Hepatocyte (in vitro differentiated cells): ENCODE measurements around the gene SPA17. TPM values are rescaled to one million over a fixed set of nuclear protein-coding genes. Genes with fewer than 3 reads are reported as not detected.

Experiments used
- DNase-seq: peaks from one replicate; pipeline ENCODE4 v3.0.0-alpha.2; 2016; ENCODE audit warnings: low spot score
- H2AFZ ChIP-seq: fragments of 200-600 bp; sonication (generic); 2 replicates; pipeline ENCODE4 v1.6.0; 2016; ENCODE audit warnings: antibody characterized with exemption, mild to moderate bottlenecking
- H3K27ac ChIP-seq: fragments of 200-600 bp; sonication (generic); 2 replicates; pipeline ENCODE4 v1.5.1; 2016; ENCODE audit warnings: mild to moderate bottlenecking
- H3K27me3 ChIP-seq: fragments of 200-600 bp; sonication (generic); 2 replicates; pipeline ENCODE4 v1.6.1; 2016
- H3K36me3 ChIP-seq: fragments of 200-600 bp; sonication (generic); replicated peaks from 2 replicates; pipeline ENCODE4 v1.5.1; 2016; ENCODE audit warnings: low read depth; ENCODE audit not compliant: insufficient read depth
- H3K4me1 ChIP-seq: fragments of 200-600 bp; sonication (generic); 2 replicates; pipeline ENCODE4 v1.5.1; 2016; ENCODE audit warnings: mild to moderate bottlenecking, moderate library complexity; ENCODE audit not compliant: insufficient read depth
- H3K4me2 ChIP-seq: fragments of 200-600 bp; sonication (generic); 2 replicates; pipeline ENCODE4 v1.6.0; 2016
- H3K4me3 ChIP-seq: fragments of 200-600 bp; sonication (generic); 2 replicates; pipeline ENCODE4 v1.5.1; 2016; ENCODE audit warnings: mild to moderate bottlenecking
- H3K79me2 ChIP-seq: fragments of 200-600 bp; sonication (generic); 2 replicates; pipeline ENCODE4 v1.6.0; 2017; ENCODE audit warnings: mild to moderate bottlenecking
- H3K9me2 ChIP-seq: fragments of 200-600 bp; sonication (generic); replicated peaks from 2 replicates; pipeline ENCODE4 v1.6.0; 2017; ENCODE audit warnings: mild to moderate bottlenecking; ENCODE audit not compliant: insufficient read depth
- H3K9me3 ChIP-seq: fragments of 200-600 bp; sonication (generic); 2 replicates; pipeline ENCODE4 v1.5.1; 2016; ENCODE audit warnings: low read depth, mild to moderate bottlenecking
- H4K20me1 ChIP-seq: fragments of 200-600 bp; sonication (generic); 2 replicates; pipeline ENCODE4 v1.6.0; 2016; ENCODE audit warnings: mild to moderate bottlenecking; ENCODE audit not compliant: insufficient read depth, poor library complexity, severe bottlenecking
- CTCF ChIP-seq: fragments of 200-600 bp; sonication (generic); IDR thresholded peaks from 2 replicates; pipeline ENCODE4 v1.5.1; 2016; ENCODE audit warnings: antibody characterized with exemption, mild to moderate bottlenecking; ENCODE audit not compliant: poor library complexity
- EZH2 ChIP-seq: fragments of 200-600 bp; sonication (generic); IDR thresholded peaks from 2 replicates; pipeline ENCODE4 v1.6.1; 2016; ENCODE audit warnings: antibody characterized with exemption, mild to moderate bottlenecking, borderline replicate concordance
- EZH2phosphoT487 ChIP-seq: fragments of 200-600 bp; sonication (generic); IDR thresholded peaks from one replicate; pipeline ENCODE4 v1.6.1; 2018; ENCODE audit warnings: antibody characterized with exemption, mild to moderate bottlenecking, low read depth, moderate library complexity; ENCODE audit not compliant: unreplicated experiment, severe bottlenecking
- WGBS: methylation state at CpG from one replicate; pipeline ENCODE4 v1.1.6; 2016; ENCODE audit warnings: low lambda C conversion rate; ENCODE audit errors: missing lambda C conversion rate; 5-methylcytosine and 5-hydroxymethylcytosine counted together
- polyA plus RNA-seq: library from polyadenylated mRNA; unstranded; fragments of >200 nt; fragmentation: Nextera tagmentation; extraction: Ambion mirVana; gene quantifications from 2 replicates; pipeline ENCODE4 v1.2.1, GENCODE V29; 2016
- total RNA-seq: library from RNA; depleted of rRNA; stranded (reverse); fragments of >200 nt; gene quantifications from 2 replicates; pipeline ENCODE4 v1.2.3, GENCODE V29; 2014

The SPA17 gene
- total and polyA plus RNA-seq, 2 experiments from 2014 or later: 3.8 to 7.2 TPM

GRCh38 chr11:124722176-124722575 is 48.5 kb downstream of the SPA17 start:
- Histone ChIP-seq H2AFZ (no peak overlapping the region), H3K4me3 (no peak overlapping the region), H3K4me2 (no peak overlapping the region), H3K27me3 (peaks cover 77% of the 10 kb centered on the region), H3K36me3 (no peaks in the 10 kb centered on the region), H3K27ac (no peak overlapping the region), H3K9me2 (no peaks in the 10 kb centered on the region), H4K20me1 (no peaks in the 10 kb centered on the region), H3K4me1 (peaks cover 16% of the 10 kb centered on the region), H3K79me2 (no peaks in the 10 kb centered on the region), H3K9me3 (no peaks in the 10 kb centered on the region)
- WGBS: 68% methylated on average over 6 of the region's 6 CpGs
- no peak for DNase-seq
- TF ChIP-seq EZH2 (no peak), EZH2phosphoT487 (no peak), CTCF (no peak)

GRCh38 chr11:124724979-124725718 is 51.4 kb downstream of the SPA17 start:
- Histone ChIP-seq H3K27ac (peak overlapping the region; percentile 66), H2AFZ (no peak overlapping the region), H4K20me1 (no peaks in the 10 kb centered on the region), H3K36me3 (no peaks in the 10 kb centered on the region), H3K79me2 (no peaks in the 10 kb centered on the region), H3K9me3 (no peaks in the 10 kb centered on the region), H3K4me2 (peak overlapping the region; percentile 52), H3K4me3 (no peak overlapping the region), H3K27me3 (peaks cover 48% of the 10 kb centered on the region), H3K4me1 (peaks cover 5% of the 10 kb centered on the region), H3K9me2 (no peaks in the 10 kb centered on the region)
- WGBS: 32% methylated on average over 14 of the region's 14 CpGs
- peak; percentile 62 for DNase-seq
- TF ChIP-seq CTCF: no peak

GRCh38 chr11:124725719-124726105 is 52.0 kb downstream of the SPA17 start:
- H3K4me3 ChIP-seq: no peak overlapping the region
- TF ChIP-seq CTCF (no peak), EZH2phosphoT487 (no peak)
- DNase-seq: no peak
- peaks cover 42% of the 10 kb centered on the region for H3K27me3 ChIP-seq
- H3K4me1 ChIP-seq: peaks cover 5% of the 10 kb centered on the region
- H3K79me2 ChIP-seq: no peaks in the 10 kb centered on the region
- no peaks in the 10 kb centered on the region for H3K36me3 ChIP-seq
- no peak overlapping the region for H3K4me2 ChIP-seq
- H3K9me3 ChIP-seq: no peaks in the 10 kb centered on the region
- no peak overlapping the region for H3K27ac ChIP-seq
- H4K20me1 ChIP-seq: no peaks in the 10 kb centered on the region
- WGBS: 60% methylated on average over 6 of the region's 6 CpGs
- no peak overlapping the region for H2AFZ ChIP-seq
- no peaks in the 10 kb centered on the region for H3K9me2 ChIP-seq

GRCh38 chr11:124727474-124727873 is 53.8 kb downstream of the SPA17 start:
- Histone ChIP-seq H3K4me1 (peaks cover 5% of the 10 kb centered on the region), H3K9me2 (no peaks in the 10 kb centered on the region), H2AFZ (no peak overlapping the region), H3K36me3 (no peaks in the 10 kb centered on the region), H3K4me2 (no peak overlapping the region), H3K27ac (no peak overlapping the region), H4K20me1 (no peaks in the 10 kb centered on the region), H3K4me3 (no peak overlapping the region), H3K27me3 (peaks cover 25% of the 10 kb centered on the region), H3K79me2 (no peaks in the 10 kb centered on the region), H3K9me3 (no peaks in the 10 kb centered on the region)
- TF ChIP-seq CTCF (no peak), EZH2 (no peak), EZH2phosphoT487 (no peak)
- no peak for DNase-seq
- 80% methylated on average over 4 of the region's 4 CpGs for WGBS
